Activated CD4-positive, alpha-beta T cell treated with anti-CD3 and anti-CD28 coated beads, Interleukin-2, Interleukin-4, amounts not matched to agents 100 ng/mL and 50 ng/mL, durations not matched to agents 16 hours and 8 hours (primary cell): ENCODE measurements around the gene OR6C2.
"Not testable (repeated sequence)": the region's sequence is repeated elsewhere in the genome, so short reads cannot be mapped to it uniquely, and the experiment has no call there.

ENCODE experiments used
- DNase-seq: peaks from one replicate; pipeline ENCODE4 v3.0.0-alpha.2; 2020; ENCODE audit warnings: low spot score

Gene OR6C2

DNA sequence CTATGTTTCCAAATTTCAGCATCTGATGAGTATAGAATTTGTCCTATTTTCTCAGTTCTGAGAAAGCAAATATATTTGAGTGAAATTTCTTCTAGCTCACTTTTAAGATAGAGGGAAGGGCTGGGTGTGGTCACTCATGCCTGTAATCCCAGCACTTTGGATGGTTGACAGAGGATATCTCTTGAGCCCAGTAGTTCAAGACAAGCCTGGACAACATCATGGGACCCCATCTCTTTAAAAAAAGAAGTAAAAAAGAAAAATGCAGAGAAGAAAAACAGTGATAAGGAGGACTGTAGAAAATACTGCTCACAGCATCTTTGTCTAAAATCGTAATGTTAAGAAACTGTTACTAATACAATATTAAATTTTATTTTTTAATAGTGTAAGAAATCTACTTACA lies 28.4 kb downstream of the OR6C2 start:
- no peak for DNase-seq

DNA sequence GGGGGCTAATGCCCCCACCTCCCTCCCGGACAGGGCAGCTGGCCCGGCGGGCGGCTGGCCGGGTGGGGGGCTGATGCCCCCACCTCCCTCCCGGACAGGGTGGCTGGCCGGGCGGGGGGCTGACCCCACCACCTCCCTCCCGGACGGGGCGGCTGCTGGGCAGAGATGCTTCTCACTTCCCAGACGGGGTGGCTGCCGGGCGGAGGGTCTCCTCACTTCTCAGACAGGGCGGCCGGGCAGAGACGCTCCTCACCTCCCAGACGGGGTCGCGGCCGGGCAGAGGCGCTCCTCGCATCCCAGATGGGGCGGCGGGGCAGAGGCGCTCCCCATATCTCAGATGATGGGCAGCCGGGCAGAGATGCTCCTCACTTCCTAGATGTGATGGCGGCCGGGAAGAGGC lies 35.3 kb downstream of the OR6C2 start:
- not testable (repeated sequence) for DNase-seq

DNA sequence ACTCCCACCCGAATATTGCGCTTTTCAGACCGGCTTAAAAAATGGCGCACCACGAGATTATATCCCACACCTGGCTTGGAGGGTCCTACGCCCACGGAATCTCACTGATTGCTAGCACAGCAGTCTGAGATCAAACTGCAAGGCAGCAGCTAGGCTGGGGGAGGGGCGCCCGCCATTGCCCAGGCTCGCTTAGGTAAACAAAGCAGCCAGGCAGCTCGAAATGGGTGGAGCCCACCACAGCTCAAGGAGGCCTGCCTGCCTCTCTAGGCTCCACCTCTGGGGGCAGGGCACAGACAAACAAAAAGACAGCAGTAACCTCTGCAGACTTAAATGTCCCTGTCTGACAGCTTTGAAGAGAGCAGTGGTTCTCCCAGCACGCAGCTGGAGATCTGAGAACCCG lies 40.4 kb downstream of the OR6C2 start:
- DNase-seq: not testable (repeated sequence)

DNA sequence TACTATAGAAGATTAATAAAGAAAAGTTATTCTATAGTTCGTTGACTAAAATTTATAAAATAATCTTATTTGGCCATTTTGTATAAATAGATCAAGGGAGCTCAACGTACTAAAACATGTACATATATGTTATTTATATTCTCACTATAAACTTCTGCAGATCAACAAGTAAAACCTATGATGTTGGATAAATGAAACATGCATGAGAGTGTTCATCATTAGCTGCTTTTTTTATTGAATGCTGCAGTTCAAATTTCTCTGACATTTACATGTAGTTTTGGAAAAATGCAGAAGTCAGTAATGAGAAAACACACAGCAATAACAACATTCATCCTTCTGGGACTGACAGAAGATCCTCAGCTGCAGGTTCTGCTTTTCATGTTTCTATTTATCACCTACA lies 48.2 kb downstream of the OR6C2 start, which contains the start of gene OR6C68:
Gene OR6C68 (plus strand): TSS at position 301 of the 400 bp plus-strand sequence. CDS start 0 bp downstream, at position 301.
- DNase-seq: no peak

DNA sequence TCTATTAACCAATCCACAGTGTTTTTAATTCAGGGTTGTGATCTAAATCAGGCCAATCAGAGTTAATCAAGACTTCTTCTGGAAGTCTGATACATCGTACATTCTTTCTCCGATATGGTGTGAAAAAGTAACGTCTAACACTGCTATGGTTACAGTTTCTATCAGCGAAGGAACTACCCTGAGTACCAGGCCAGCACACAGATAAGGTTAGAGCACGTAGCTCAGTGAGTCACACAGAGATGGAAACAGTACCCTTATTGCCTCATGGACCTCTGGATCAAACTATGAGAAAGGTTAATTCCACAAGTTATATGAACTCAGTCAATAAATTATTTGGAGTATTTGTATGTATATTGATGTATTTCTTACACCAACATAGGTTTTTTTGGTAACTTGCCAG lies 51.6 kb downstream of the OR6C2 start:
- no peak for DNase-seq

DNA sequence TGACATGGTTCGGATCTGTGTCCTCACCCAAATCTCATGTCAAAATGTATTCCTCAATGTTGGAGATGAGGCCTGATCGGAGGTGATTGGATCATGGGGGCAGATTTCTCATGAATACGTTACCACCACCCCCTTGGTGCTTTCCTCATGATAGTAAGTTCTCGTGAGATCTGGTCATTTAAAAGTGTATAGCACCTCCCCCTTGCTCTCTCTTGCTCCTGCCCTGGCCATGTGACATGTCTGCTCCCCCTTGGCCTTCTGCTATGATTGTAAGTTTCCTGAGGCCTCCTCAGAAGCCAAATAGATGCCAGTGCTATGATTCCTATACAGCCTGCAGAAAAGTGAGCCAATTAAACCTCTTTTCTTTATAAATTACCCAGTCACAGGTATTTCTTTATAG lies 55.4 kb downstream of the OR6C2 start:
- DNase-seq: no peak

DNA sequence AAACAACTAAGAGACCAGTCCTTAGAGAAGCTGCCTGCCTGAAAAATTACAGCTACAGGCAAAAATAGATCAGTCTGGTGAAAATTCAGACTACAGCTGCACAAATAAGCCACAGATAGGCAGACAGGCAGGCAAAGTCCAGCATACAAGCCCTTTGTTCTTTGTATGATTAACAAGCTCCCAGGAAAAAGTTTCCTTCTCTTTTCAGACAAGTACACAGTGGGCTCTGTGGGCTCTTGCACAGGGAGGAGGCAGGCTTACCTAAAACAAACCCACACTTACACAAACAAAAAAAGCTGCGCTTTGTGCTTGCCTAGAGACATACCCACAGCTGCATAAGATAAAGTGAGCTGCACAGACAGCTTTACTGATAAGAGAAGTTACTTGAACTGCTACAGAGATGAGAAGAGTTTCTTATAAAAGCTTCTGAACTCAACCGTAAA lies 56.0 kb downstream of the OR6C2 start:
- DNase-seq: no peak

DNA sequence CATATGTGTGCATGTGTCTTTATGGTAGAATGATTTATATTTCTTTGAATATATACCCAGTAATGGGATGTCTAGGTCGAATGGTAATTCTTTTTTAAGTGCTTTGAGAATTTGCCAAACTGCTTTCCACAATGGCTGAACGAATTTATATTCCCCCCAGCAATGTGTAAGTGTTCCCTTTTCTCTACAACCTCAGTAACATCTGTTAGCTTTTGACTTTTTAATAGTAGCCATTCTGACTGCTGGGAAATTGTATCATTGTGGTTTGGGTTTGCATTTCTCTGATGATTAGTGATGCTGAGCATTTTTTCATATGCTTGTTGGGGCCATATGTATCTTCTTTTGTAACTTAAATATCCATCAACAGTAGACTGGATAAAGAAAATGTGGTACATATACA lies 57.7 kb downstream of the OR6C2 start:
- no peak for DNase-seq
